Measurements from ENCODE around the gene GPR37L1.
A peak's percentile ranks its signal among the peaks of the same experiment; 100 is the strongest.
"Not testable (repeated sequence)": the region's sequence is repeated elsewhere in the genome, so short reads cannot be mapped to it uniquely, and the experiment has no call there.

The GPR37L1 gene

GRCh38 chr1:202158810-202159533, 36.3 kb downstream of the GPR37L1 start:
- DNase-seq: no peak

- peak in 1 of 2 donors; percentile 30 for DNase-seq
Measured at GRCh38 chr1:202159534-202160371, 37.0 kb downstream of the GPR37L1 start.

- peak; percentile 48 to 85 for DNase-seq
Measured at GRCh38 chr1:202160377-202160940, 37.7 kb downstream of the GPR37L1 start, which contains the start of gene PTPN7. Gene PTPN7, minus strand, starts transcription at chr1:202160602. Its CDS starts 1,200 bp downstream, at chr1:202159402.

GRCh38 chr1:202161151-202162046, 38.7 kb downstream of the GPR37L1 start:
- DNase-seq: peak in 1 of 2 donors; percentile 19

GRCh38 chr1:202162047-202162417, 39.3 kb downstream of the GPR37L1 start:
- DNase-seq: peak in 1 of 2 donors; percentile 55

GRCh38 chr1:202162418-202163280, 39.9 kb downstream of the GPR37L1 start:
- DNase-seq: no peak

- no peak for DNase-seq
Measured at GRCh38 chr1:202163281-202164270, 40.9 kb downstream of the GPR37L1 start.

- peak in 1 of 2 donors; percentile 75 for DNase-seq
Measured at GRCh38 chr1:202164271-202165037, 41.7 kb downstream of the GPR37L1 start.

- DNase-seq: no peak
Measured at GRCh38 chr1:202165267-202165941, 42.7 kb downstream of the GPR37L1 start.

GRCh38 chr1:202165942-202166843, 43.5 kb downstream of the GPR37L1 start:
- DNase-seq: no peak

GRCh38 chr1:202167054-202167453, 44.3 kb downstream of the GPR37L1 start:
- DNase-seq: not testable (repeated sequence)

- no peak for DNase-seq
Measured at GRCh38 chr1:202167708-202168415, 45.1 kb downstream of the GPR37L1 start.

- DNase-seq: no peak
Measured at GRCh38 chr1:202168861-202169260, 46.1 kb downstream of the GPR37L1 start.

GRCh38 chr1:202170726-202171125, 48.0 kb downstream of the GPR37L1 start:
- DNase-seq: no peak

- DNase-seq: no peak
Measured at GRCh38 chr1:202171292-202172014, 48.7 kb downstream of the GPR37L1 start.

- DNase-seq: no peak
Measured at GRCh38 chr1:202172015-202172355, 49.3 kb downstream of the GPR37L1 start.
